ENCODE data around the gene KPNA2.
"Not testable (repeated sequence)": the region's sequence is repeated elsewhere in the genome, so short reads cannot be mapped to it uniquely, and the experiment has no call there.

- not testable (repeated sequence) for TF ChIP-seq POLR2A, CTCF (IDR thresholded peaks at IDR 0.05)
Observed at GRCh38 chr17:68020791-68021190, 14.7 kb upstream of the KPNA2 start.

Data from breast epithelium (tissue), 3 donors.